ENCODE results near the gene ANO9.
"Not testable (repeated sequence)": the region's sequence is repeated elsewhere in the genome, so short reads cannot be mapped to it uniquely, and the experiment has no call there.

Gene ANO9

GRCh38 chr11:403021-403760 is 38.6 kb downstream of the ANO9 start:
- no peak for DNase-seq (ENCODE audit: low read depth)
- no peak for TF ChIP-seq CTCF (conservative IDR thresholded peaks at IDR 0.05; ENCODE audit: low read depth, low read length)
- no peak overlapping the region for H3K4me3 ChIP-seq (ENCODE audit: low read length)

GRCh38 chr11:401196-401595 is 40.6 kb downstream of the ANO9 start:
- DNase-seq (ENCODE audit: low read depth); H3K4me3 ChIP-seq (ENCODE audit: low read length): not testable (repeated sequence)

GRCh38 chr11:400241-400689 is 41.5 kb downstream of the ANO9 start:
- no peak overlapping the region for H3K4me3 ChIP-seq (ENCODE audit: low read length)
- DNase-seq (ENCODE audit: low read depth): no peak
- no peak for TF ChIP-seq CTCF (conservative IDR thresholded peaks at IDR 0.05; ENCODE audit: low read depth, low read length)

- H3K4me3 ChIP-seq (ENCODE audit: low read length): no peak overlapping the region
- DNase-seq (ENCODE audit: low read depth): no peak
- no peak for TF ChIP-seq CTCF (conservative IDR thresholded peaks at IDR 0.05; ENCODE audit: low read depth, low read length)
Measured at GRCh38 chr11:399731-400211, 42.0 kb downstream of the ANO9 start.

GRCh38 chr11:398826-399225 is 43.0 kb downstream of the ANO9 start:
- DNase-seq (ENCODE audit: low read depth): no peak
- TF ChIP-seq CTCF (conservative IDR thresholded peaks at IDR 0.05; ENCODE audit: low read depth, low read length): no peak
- H3K4me3 ChIP-seq (ENCODE audit: low read length): no peak overlapping the region

GRCh38 chr11:396948-397548 is 44.8 kb downstream of the ANO9 start:
- peak overlapping the region; percentile 44 for H3K4me3 ChIP-seq (ENCODE audit: low read length)
- TF ChIP-seq CTCF (conservative IDR thresholded peaks at IDR 0.05; ENCODE audit: low read depth, low read length): peak; percentile 68
- DNase-seq (ENCODE audit: low read depth): no peak

GRCh38 chr11:396511-396947 is 45.3 kb downstream of the ANO9 start:
- TF ChIP-seq CTCF (conservative IDR thresholded peaks at IDR 0.05; ENCODE audit: low read depth, low read length): peak; percentile 57
- H3K4me3 ChIP-seq (ENCODE audit: low read length): peak overlapping the region; percentile 44

More at GRCh38 chr11:396511-396947, 45.3 kb downstream of the ANO9 start:
- DNase-seq (ENCODE audit: low read depth): no peak

All from retinal pigment epithelial cell (primary cell).